ENCODE results near the gene WAPL.
"Not testable (repeated sequence)": the region's sequence is repeated elsewhere in the genome, so short reads cannot be mapped to it uniquely, and the experiment has no call there.

WAPL gene

GRCh38 chr10:86390337-86391120, 131.1 kb downstream of the WAPL start:
- DNase-seq (ENCODE audit: low read depth): no peak

GRCh38 chr10:86389441-86390193, 132.0 kb downstream of the WAPL start:
- DNase-seq (ENCODE audit: low read depth): no peak

- not testable (repeated sequence) for DNase-seq (ENCODE audit: low read depth)
Observed at GRCh38 chr10:86389109-86389440, 132.5 kb downstream of the WAPL start.

- DNase-seq (ENCODE audit: low read depth): no peak
Observed at GRCh38 chr10:86388119-86388704, 133.4 kb downstream of the WAPL start.

DNA sequence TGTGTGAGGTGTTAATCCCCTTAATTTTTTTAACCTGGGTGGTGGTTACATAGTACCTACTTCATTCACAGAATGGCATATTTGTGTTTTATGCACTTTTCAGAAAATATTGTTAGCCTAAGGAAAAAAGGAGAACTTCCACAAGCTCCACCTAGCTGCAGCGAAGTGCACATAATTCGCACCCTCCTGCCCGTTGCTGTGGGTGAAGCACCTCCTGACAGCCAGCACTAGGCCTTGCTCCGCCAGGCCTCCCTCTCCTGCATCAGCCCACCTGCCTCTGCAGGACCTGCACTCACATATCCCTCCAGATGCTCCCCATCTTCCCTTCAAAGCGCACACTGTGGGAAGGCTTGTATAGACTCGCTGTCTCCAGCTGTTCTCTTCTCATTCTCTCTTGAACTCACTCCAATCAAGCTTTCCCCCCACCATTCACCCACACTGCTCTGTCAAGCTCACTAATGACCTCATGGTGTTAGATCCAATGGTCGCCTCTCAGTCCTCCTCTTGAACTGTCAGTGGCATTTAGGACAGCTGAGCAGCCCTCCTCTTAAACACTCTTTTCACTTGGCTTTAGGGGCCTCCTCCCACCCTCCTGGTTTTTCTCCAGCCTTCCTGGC, 134.3 kb downstream of the WAPL start:
- no peak for DNase-seq (ENCODE audit: low read depth)

DNA sequence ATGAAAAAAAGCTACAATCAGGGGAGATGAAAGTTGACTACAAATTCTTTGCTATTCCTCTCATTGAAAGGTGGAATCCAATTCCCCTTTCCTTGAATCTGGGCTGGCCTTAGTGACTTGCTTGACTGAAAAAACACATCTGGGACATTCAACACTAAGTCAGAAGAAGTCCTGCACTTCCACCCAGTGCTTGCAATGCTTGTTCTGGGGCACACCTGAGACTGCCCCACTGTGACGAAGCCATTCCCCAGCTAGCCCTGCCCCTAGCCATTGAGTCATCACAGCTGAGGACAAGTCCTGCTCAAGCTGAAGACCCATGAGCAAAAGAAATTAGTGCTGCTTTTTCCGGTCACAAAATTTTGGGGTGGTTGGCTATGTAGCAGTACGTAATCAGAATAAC, 135.8 kb downstream of the WAPL start:
- no peak for DNase-seq (ENCODE audit: low read depth)

Measured in GM04504 (cell line).